ENCODE measurements around the gene SFT2D1.

The SFT2D1 gene

DNA sequence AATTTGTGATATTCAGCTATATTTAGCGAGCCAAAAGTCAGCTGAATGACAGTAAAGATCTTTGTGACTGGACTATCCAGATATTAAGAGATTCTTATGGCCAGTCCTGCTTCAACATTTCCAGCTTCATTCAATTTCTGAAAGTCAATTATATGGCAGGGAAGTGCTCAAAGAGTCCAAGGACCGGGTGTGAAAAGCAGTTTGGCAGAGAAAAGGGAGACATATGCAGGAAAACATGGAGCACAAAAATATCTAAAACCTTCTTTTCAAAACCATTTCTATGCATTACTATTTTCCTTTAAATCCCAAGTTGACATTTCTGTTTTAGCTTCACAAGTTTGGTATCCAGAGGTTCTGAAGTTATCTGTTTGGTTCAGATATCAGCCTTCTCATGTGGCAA is 35.4 kb upstream of the SFT2D1 start:
- H3K9ac ChIP-seq (ENCODE audit: low read depth, low read length, poor library complexity, severe bottlenecking) = no peak overlapping the region
- H3K9me2 ChIP-seq (replicated peaks; ENCODE audit: low read depth, low read length) = no peaks in the 10 kb centered on the region

DNA sequence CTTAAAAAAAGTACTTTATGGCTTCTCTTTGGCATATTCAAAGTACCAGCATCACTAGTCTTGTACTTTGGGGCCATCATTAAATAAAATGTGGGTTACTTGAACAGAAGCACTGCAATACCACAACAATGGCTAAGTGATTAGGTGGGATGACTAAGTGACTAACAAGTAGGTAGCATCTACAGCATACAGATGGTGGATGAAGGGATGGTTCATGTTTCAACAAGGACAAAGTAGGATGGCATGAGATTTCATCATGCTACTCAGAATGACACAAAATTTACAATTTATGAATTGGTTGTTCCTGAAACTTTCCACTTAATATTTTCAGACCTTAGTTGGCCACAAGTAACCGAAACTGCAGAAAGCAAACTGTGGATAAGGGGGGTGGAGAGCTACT is 32.7 kb upstream of the SFT2D1 start:
- Histone ChIP-seq H3K79me2 (ENCODE audit: insufficient read depth, low read length) (peaks cover 4% of the 10 kb centered on the region), H3K4me1 (ENCODE audit: insufficient read depth, low read length, poor library complexity, severe bottlenecking) (peaks cover 3% of the 10 kb centered on the region), H3K9me2 (replicated peaks; ENCODE audit: low read depth, low read length) (no peaks in the 10 kb centered on the region), H4K20me1 (ENCODE audit: insufficient read depth, low read length, poor library complexity, severe bottlenecking) (peaks cover 3% of the 10 kb centered on the region), H3K9me3 (ENCODE audit: insufficient read depth, low read depth, low read length) (no peaks in the 10 kb centered on the region), H3K9ac (ENCODE audit: low read depth, low read length, poor library complexity, severe bottlenecking) (no peak overlapping the region), H3K4me2 (ENCODE audit: low read depth, low read length, poor library complexity, severe bottlenecking) (no peak overlapping the region), H2AFZ (ENCODE audit: low read length) (no peak overlapping the region), H3K27me3 (ENCODE audit: insufficient read depth, low read length, poor library complexity, severe bottlenecking) (no peaks in the 10 kb centered on the region), H3F3A (ENCODE audit: low read depth) (no peaks in the 10 kb centered on the region), H3K36me3 (ENCODE audit: insufficient read depth, low read length) (no peaks in the 10 kb centered on the region), H3K4me3 (ENCODE audit: low read length, poor library complexity, severe bottlenecking) (no peak overlapping the region)
- no peak for TF ChIP-seq EZH2phosphoT487 (IDR thresholded peaks at IDR 0.05; ENCODE audit: borderline replicate concordance)
- TF ChIP-seq, protein P1, sequence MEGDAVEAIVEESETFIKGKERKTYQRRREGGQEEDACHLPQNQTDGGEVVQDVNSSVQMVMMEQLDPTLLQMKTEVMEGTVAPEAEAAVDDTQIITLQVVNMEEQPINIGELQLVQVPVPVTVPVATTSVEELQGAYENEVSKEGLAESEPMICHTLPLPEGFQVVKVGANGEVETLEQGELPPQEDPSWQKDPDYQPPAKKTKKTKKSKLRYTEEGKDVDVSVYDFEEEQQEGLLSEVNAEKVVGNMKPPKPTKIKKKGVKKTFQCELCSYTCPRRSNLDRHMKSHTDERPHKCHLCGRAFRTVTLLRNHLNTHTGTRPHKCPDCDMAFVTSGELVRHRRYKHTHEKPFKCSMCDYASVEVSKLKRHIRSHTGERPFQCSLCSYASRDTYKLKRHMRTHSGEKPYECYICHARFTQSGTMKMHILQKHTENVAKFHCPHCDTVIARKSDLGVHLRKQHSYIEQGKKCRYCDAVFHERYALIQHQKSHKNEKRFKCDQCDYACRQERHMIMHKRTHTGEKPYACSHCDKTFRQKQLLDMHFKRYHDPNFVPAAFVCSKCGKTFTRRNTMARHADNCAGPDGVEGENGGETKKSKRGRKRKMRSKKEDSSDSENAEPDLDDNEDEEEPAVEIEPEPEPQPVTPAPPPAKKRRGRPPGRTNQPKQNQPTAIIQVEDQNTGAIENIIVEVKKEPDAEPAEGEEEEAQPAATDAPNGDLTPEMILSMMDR (conservative IDR thresholded peaks at IDR 0.05; ENCODE audit: low read length) = no peak

More for the DNA sequence above, 35.4 kb upstream of the SFT2D1 start:
- no peak for TF ChIP-seq EZH2phosphoT487 (IDR thresholded peaks at IDR 0.05; ENCODE audit: borderline replicate concordance)
- TF ChIP-seq, protein P1 (conservative IDR thresholded peaks at IDR 0.05; ENCODE audit: low read length) = no peak
- peaks cover 8% of the 10 kb centered on the region for H4K20me1 ChIP-seq (ENCODE audit: insufficient read depth, low read length, poor library complexity, severe bottlenecking)
- no peaks in the 10 kb centered on the region for H3K27me3 ChIP-seq (ENCODE audit: insufficient read depth, low read length, poor library complexity, severe bottlenecking)
- no peak overlapping the region for H3K4me2 ChIP-seq (ENCODE audit: low read depth, low read length, poor library complexity, severe bottlenecking)
- no peak overlapping the region for H3K4me3 ChIP-seq (ENCODE audit: low read length, poor library complexity, severe bottlenecking)
- no peaks in the 10 kb centered on the region for H3F3A ChIP-seq (ENCODE audit: low read depth)
- H3K36me3 ChIP-seq (ENCODE audit: insufficient read depth, low read length) = no peaks in the 10 kb centered on the region
- H3K9me3 ChIP-seq (ENCODE audit: insufficient read depth, low read depth, low read length) = no peaks in the 10 kb centered on the region
- peaks cover 16% of the 10 kb centered on the region for H3K79me2 ChIP-seq (ENCODE audit: insufficient read depth, low read length)
- peaks cover 18% of the 10 kb centered on the region for H3K4me1 ChIP-seq (ENCODE audit: insufficient read depth, low read length, poor library complexity, severe bottlenecking)
- no peak overlapping the region for H2AFZ ChIP-seq (ENCODE audit: low read length)

DNA sequence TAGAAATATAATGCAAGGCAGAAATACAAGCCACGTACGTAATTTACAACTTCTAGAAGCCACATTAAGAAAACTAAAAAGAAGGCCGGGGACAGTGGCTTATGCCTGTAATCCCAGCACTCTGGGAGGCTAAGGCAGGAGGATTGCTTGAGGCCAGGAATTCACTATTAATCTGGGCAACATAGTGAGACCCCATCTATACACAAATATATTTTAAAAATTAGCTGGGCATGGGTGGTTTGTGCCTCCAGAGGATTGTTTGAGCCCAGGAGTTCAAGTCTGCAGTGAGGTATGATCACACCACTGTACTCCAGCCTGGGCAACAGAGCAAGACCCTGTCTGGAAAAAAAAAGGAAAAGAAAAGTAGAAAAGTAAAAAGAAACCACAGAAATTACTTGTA is 28.1 kb upstream of the SFT2D1 start:
- H3K27me3 ChIP-seq (ENCODE audit: insufficient read depth, low read length, poor library complexity, severe bottlenecking) = no peaks in the 10 kb centered on the region

More for the DNA sequence above, 28.1 kb upstream of the SFT2D1 start:
- Histone ChIP-seq H3K9ac (ENCODE audit: low read depth, low read length, poor library complexity, severe bottlenecking) (no peak overlapping the region), H2AFZ (ENCODE audit: low read length) (no peak overlapping the region), H3K4me1 (ENCODE audit: insufficient read depth, low read length, poor library complexity, severe bottlenecking) (no peaks in the 10 kb centered on the region), H3F3A (ENCODE audit: low read depth) (no peaks in the 10 kb centered on the region), H3K4me3 (ENCODE audit: low read length, poor library complexity, severe bottlenecking) (no peak overlapping the region), H3K79me2 (ENCODE audit: insufficient read depth, low read length) (no peaks in the 10 kb centered on the region), H4K20me1 (ENCODE audit: insufficient read depth, low read length, poor library complexity, severe bottlenecking) (no peaks in the 10 kb centered on the region), H3K9me3 (ENCODE audit: insufficient read depth, low read depth, low read length) (no peaks in the 10 kb centered on the region), H3K36me3 (ENCODE audit: insufficient read depth, low read length) (0 out of 2 replicates have a peak, but pooled peaks cover 3% of the 10 kb centered on the region), H3K4me2 (ENCODE audit: low read depth, low read length, poor library complexity, severe bottlenecking) (no peak overlapping the region), H3K9me2 (replicated peaks; ENCODE audit: low read depth, low read length) (no peaks in the 10 kb centered on the region)
- no peak for TF ChIP-seq EZH2phosphoT487 (IDR thresholded peaks at IDR 0.05; ENCODE audit: borderline replicate concordance)
- TF ChIP-seq, protein P1 (conservative IDR thresholded peaks at IDR 0.05; ENCODE audit: low read length) = no peak
